Small intestine (tissue), 7 donors: ENCODE results near the gene CTNNB1. TPM values are rescaled to one million over a fixed set of nuclear protein-coding genes. Genes with fewer than 3 reads are reported as not detected.

Experiments used
- DNase-seq, 2 donors: peaks; one replicate each; pipeline versions ENCODE4 v3.0.0 to v3.0.0-alpha.2; 2013
- FAIRE-seq: peaks from 2 replicates; lab custom pipeline; 2012; peaks lifted over from hg19 to GRCh38; lab: Jason Lieb, UNC
- H3K27ac ChIP-seq, 3 donors: one replicate each; pipeline ENCODE4 v1.5.1; 2013; ENCODE audit warnings: low read length in 2 of 3, mild to moderate bottlenecking in 2 of 3, control low read depth in 1 of 3, inconsistent platforms in 1 of 3, low read depth in 1 of 3, moderate library complexity in 1 of 3
- H3K27me3 ChIP-seq, 3 donors: one replicate each; pipeline ENCODE4 v1.6.1; 2013; ENCODE audit warnings: low read length in 3 of 3, inconsistent platforms in 1 of 3; ENCODE audit not compliant: control insufficient read depth in 3 of 3, insufficient read depth in 3 of 3
- H3K36me3 ChIP-seq, 3 donors: one replicate each; pipeline ENCODE4 v1.6.1; 2013; ENCODE audit warnings: low read length in 3 of 3, inconsistent platforms in 1 of 3, low read depth in 1 of 3, mild to moderate bottlenecking in 1 of 3, moderate library complexity in 1 of 3; ENCODE audit not compliant: control insufficient read depth in 3 of 3, insufficient read depth in 2 of 3
- H3K4me1 ChIP-seq, 3 donors: one replicate each; pipeline ENCODE4 v1.6.1; 2013; ENCODE audit warnings: low read length in 2 of 3, inconsistent platforms in 1 of 3, low read depth in 1 of 3, mild to moderate bottlenecking in 1 of 3, moderate library complexity in 1 of 3; ENCODE audit not compliant: control insufficient read depth in 3 of 3, insufficient read depth in 2 of 3
- H3K4me3 ChIP-seq, 3 donors: one replicate each; pipeline ENCODE4 v1.5.1; 2013; ENCODE audit warnings: low read length in 3 of 3, control low read depth in 1 of 3, inconsistent platforms in 1 of 3, low read depth in 1 of 3, mild to moderate bottlenecking in 1 of 3, moderate library complexity in 1 of 3
- H3K9me3 ChIP-seq, 2 donors: one replicate each; pipeline ENCODE4 v1.6.1; 2013; ENCODE audit warnings: low read depth in 1 of 2, low read length in 1 of 2; ENCODE audit not compliant: control insufficient read depth in 2 of 2, insufficient read depth in 1 of 2
- WGBS, 3 donors: extraction: QIAGEN DNeasy Blood & Tissue Kit; methylation state at CpG; one replicate each; pipeline ENCODE4 v1.1.7; 2013; 5-methylcytosine and 5-hydroxymethylcytosine counted together
- polyA plus RNA-seq, 4 donors: library from polyadenylated mRNA; stranded (reverse) in 3 of 4; unstranded in 1 of 4; fragments of 200-250 nt in 3 of 4; fragments of 120-200 nt in 1 of 4; gene quantifications; one replicate each; pipeline versions ENCODE4 v1.2.1 to v1.2.3, GENCODE V29; 2013
- donor health status: healthy with polysubstance abuse.
- donor health status: control.
- donor health status: control.
- donor health status: Bipolar disorder and iron deficiency.
- donor health status: healthy.

CTNNB1 gene
- polyA plus RNA-seq, 4 donors, result 226 to 439 (median 392) TPM

DNA sequence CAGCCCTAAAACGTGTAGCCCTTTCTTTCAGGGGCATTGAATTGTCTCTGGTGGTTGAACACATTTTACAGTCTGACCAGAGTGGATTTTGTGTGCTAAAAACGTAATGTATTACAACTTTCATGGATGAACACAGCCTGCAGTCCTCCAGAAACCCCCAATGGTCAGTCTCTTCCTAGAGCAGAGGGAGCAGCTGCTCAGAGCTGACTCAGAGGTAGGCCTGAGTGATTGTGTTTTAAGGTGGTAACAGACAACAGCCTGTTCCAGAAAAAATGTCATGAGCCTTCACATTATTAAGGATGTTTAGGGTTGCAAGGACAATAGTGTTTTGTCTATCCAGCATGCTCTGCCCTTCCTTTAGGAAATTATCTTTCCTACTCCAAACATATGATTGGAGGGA lies 34.5 kb upstream of the CTNNB1 start:
- FAIRE-seq, result no peak
- Histone ChIP-seq H3K4me1 (peaks cover 0 to 15% (median 4%) of the 10 kb centered on the region in 3 donors), H3K9me3 (no peaks in the 10 kb centered on the region), H3K27me3 (no peaks in the 10 kb centered on the region), H3K27ac (no peak overlapping the region), H3K4me3 (no peak overlapping the region), H3K36me3 (no peaks in the 10 kb centered on the region)
- no peak for DNase-seq
- WGBS, 3 donors, result 51 to 86% (median 63%) methylated on average over 2 of the region's 2 CpGs

GRCh38 chr3:41167722-41168497 lies 31.4 kb upstream of the CTNNB1 start:
- 78 to 83% (median 82%) methylated on average over 8 of the region's 8 CpGs for WGBS, 3 donors
- no peak overlapping the region for H3K27ac ChIP-seq
- DNase-seq, result no peak
- H3K4me1 ChIP-seq, result peaks cover 0 to 5% (median 2%) of the 10 kb centered on the region in 3 donors
- no peak for FAIRE-seq
- no peak overlapping the region for H3K4me3 ChIP-seq
- no peaks in the 10 kb centered on the region for H3K9me3 ChIP-seq
- H3K27me3 ChIP-seq, result no peaks in the 10 kb centered on the region
- no peaks in the 10 kb centered on the region for H3K36me3 ChIP-seq

DNA sequence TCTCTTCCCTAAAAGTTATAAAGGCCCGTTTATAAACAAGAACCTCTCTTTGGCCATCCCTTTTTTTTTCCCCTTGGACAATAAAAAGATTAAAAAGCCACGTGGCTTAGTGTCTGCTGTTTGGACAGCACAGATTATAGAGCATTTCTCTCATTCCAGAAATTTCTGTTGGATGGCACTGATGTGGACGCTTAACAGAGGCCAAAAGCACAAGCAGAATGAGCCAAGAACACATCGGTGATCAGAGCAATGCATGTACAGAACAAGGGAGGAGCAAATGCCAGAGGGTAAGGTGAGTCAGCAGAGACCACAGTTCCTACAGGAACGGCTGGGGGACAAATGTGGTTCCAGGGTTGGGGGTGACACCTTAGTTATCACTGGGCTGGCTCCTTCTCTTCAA lies 30.3 kb upstream of the CTNNB1 start:
- Histone ChIP-seq H3K4me1 (peaks cover 0 to 5% (median 2%) of the 10 kb centered on the region in 3 donors), H3K9me3 (no peaks in the 10 kb centered on the region), H3K27ac (no peak overlapping the region), H3K4me3 (no peak overlapping the region), H3K36me3 (no peaks in the 10 kb centered on the region), H3K27me3 (no peaks in the 10 kb centered on the region)
- no peak for DNase-seq
- FAIRE-seq, result no peak
- 61 to 74% (median 68%) methylated on average over 5 of the region's 5 CpGs for WGBS, 3 donors

GRCh38 chr3:41173926-41174885 lies 25.1 kb upstream of the CTNNB1 start:
- H3K4me3 ChIP-seq, result no peak overlapping the region
- H3K27ac ChIP-seq, result no peak overlapping the region
- WGBS, 3 donors, result 80 to 92% (median 85%) methylated on average over 7 of the region's 7 CpGs
- DNase-seq (no peak), FAIRE-seq (no peak)
- no peaks in the 10 kb centered on the region for H3K27me3 ChIP-seq
- H3K36me3 ChIP-seq, result no peaks in the 10 kb centered on the region
- H3K9me3 ChIP-seq, result no peaks in the 10 kb centered on the region
- H3K4me1 ChIP-seq, result no peaks in the 10 kb centered on the region

DNA sequence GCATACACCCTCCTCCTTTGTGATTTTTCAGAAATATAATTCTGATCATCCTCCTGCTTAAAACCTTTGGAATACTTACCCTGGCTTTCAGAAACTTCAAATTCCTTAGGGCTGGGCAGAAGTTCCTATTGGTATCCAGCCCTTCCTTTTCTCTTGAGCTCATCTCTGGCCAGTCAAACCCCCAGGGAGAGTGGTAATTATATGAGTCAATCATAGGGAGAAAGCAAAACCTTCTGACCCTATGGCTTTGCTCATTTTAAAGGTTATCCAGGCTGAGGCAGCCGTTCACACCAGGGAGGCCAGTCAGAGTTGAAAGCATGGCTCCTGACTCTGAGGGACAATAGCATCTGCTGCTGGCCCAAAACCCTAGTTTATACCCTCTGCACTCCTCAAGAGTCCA lies 23.9 kb upstream of the CTNNB1 start:
- H3K36me3 ChIP-seq, result no peaks in the 10 kb centered on the region
- H3K4me3 ChIP-seq, result no peak overlapping the region
- DNase-seq, result no peak
- no peaks in the 10 kb centered on the region for H3K9me3 ChIP-seq
- no peak for FAIRE-seq
- no peaks in the 10 kb centered on the region for H3K27me3 ChIP-seq
- H3K4me1 ChIP-seq, result peaks cover 0 to 3% (median 1%) of the 10 kb centered on the region in 3 donors
- 77 to 93% (median 81%) methylated on average over 1 of the region's 1 CpG for WGBS, 3 donors
- H3K27ac ChIP-seq, result no peak overlapping the region

GRCh38 chr3:41176596-41176995 lies 22.7 kb upstream of the CTNNB1 start:
- Histone ChIP-seq H3K4me1 (peaks cover 0 to 4% (median 3%) of the 10 kb centered on the region in 3 donors), H3K27me3 (no peaks in the 10 kb centered on the region), H3K9me3 (no peaks in the 10 kb centered on the region), H3K27ac (no peak overlapping the region), H3K36me3 (no peaks in the 10 kb centered on the region), H3K4me3 (no peak overlapping the region)
- 30 to 49% (median 44%) methylated on average over 3 of the region's 3 CpGs for WGBS, 3 donors
- FAIRE-seq (no peak), DNase-seq (peak in 1 of 2 donors; percentile 40)

DNA sequence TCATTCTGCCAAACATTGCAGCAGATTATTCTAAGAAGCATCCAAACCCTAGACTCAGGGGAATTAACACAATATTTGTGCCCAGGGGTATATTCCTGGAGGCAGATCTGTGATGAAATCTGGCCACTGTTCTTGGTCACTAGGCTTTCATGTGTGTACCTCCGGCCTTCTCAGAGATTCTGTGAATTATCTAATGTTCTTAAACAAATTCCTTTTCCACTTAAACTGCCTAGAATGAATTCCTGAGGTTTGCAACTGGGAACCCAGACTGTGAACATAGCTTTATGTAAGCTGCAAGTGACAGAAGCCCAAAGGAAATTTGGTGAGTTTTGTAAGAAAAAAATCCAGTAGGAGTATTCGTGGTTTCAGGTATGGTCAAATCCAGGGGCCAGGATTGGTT lies 20.7 kb upstream of the CTNNB1 start:
- 87 to 94% (median 88%) methylated on average over 2 of the region's 2 CpGs for WGBS, 3 donors
- Histone ChIP-seq H3K36me3 (no peaks in the 10 kb centered on the region), H3K27me3 (no peaks in the 10 kb centered on the region), H3K4me3 (no peak overlapping the region), H3K4me1 (peaks cover 0 to 7% (median 3%) of the 10 kb centered on the region in 3 donors), H3K27ac (no peak overlapping the region), H3K9me3 (no peaks in the 10 kb centered on the region)
- DNase-seq, result no peak
- FAIRE-seq, result no peak

DNA sequence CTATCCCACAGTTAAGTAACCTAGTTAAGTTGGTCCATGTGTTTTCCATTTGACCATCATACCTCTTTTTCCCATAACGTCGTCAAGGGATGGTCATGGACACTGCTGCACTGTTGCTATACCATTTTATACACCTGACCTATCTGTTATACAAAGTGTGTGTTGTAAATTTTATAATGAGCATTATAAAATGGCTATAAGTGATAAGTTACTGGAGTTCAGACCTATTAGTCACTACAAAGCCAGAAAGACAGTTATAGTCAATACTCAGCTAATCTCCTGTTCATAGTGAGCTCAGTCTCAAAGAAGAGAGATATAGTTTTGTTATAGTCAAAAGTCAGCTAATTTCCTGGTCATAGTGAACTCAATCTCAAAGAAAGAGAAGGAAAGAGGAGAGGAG lies 18.9 kb upstream of the CTNNB1 start:
- FAIRE-seq (peak; percentile 15), DNase-seq (peak; percentile 11 to 84)
- WGBS, 3 donors, result 4 to 71% (median 49%) methylated on average over 2 of the region's 2 CpGs
- Histone ChIP-seq H3K27ac (no peak overlapping the region), H3K27me3 (peaks cover 0 to 1% (median 0%) of the 10 kb centered on the region in 3 donors), H3K9me3 (no peaks in the 10 kb centered on the region), H3K4me3 (no peak overlapping the region), H3K36me3 (no peaks in the 10 kb centered on the region), H3K4me1 (peaks cover 0 to 7% (median 3%) of the 10 kb centered on the region in 3 donors)
